Measurements from ENCODE around the gene YIPF6.
"Not testable (repeated sequence)": the region's sequence is repeated elsewhere in the genome, so short reads cannot be mapped to it uniquely, and the experiment has no call there.

Gene YIPF6

GRCh38 chrX:68498508-68499379 lies at the start of gene YIPF6:
YIPF6 (plus strand) TSS chrX:68499051; CDS start chrX:68499067, 16 bp downstream.
- DNase-seq: peak; percentile 72

GRCh38 chrX:68451720-68452119 lies 47.1 kb upstream of the YIPF6 start:
- DNase-seq: no peak

GRCh38 chrX:68454476-68455150 lies 44.2 kb upstream of the YIPF6 start:
- no peak for DNase-seq

- DNase-seq: no peak
These were observed 43.7 kb upstream of the YIPF6 start for GRCh38 chrX:68455151-68455510.

- no peak for DNase-seq
These were observed 37.8 kb upstream of the YIPF6 start for GRCh38 chrX:68461093-68461492.

- no peak for DNase-seq
These were observed 37.3 kb upstream of the YIPF6 start for GRCh38 chrX:68461576-68461975.

GRCh38 chrX:68462197-68462596 lies 36.7 kb upstream of the YIPF6 start:
- no peak for DNase-seq

GRCh38 chrX:68462653-68463052 lies 36.2 kb upstream of the YIPF6 start:
- DNase-seq: peak; percentile 43

- DNase-seq: no peak
These were observed 35.0 kb upstream of the YIPF6 start for GRCh38 chrX:68463880-68464279.

- no peak for DNase-seq
These were observed 34.1 kb upstream of the YIPF6 start for GRCh38 chrX:68464796-68465195.

GRCh38 chrX:68480969-68481368 lies 17.9 kb upstream of the YIPF6 start:
- DNase-seq: no peak

- DNase-seq: not testable (repeated sequence)
These were observed 12.7 kb upstream of the YIPF6 start for GRCh38 chrX:68486198-68486597.

- no peak for DNase-seq
These were observed 11.6 kb upstream of the YIPF6 start for GRCh38 chrX:68487254-68487653.

GRCh38 chrX:68487924-68488323 lies 10.9 kb upstream of the YIPF6 start:
- DNase-seq: no peak

- no peak for DNase-seq
These were observed 10.2 kb upstream of the YIPF6 start for GRCh38 chrX:68488657-68489056.

GRCh38 chrX:68490644-68491043 lies 8.2 kb upstream of the YIPF6 start:
- DNase-seq: no peak

GRCh38 chrX:68492583-68492982 lies 6.3 kb upstream of the YIPF6 start:
- DNase-seq: no peak

GRCh38 chrX:68493776-68494175 lies 5.1 kb upstream of the YIPF6 start:
- not testable (repeated sequence) for DNase-seq

GRCh38 chrX:68498044-68498507 lies 775 bp upstream of the YIPF6 start:
- DNase-seq: peak; percentile 23

- DNase-seq: no peak
These were observed 973 bp downstream of the YIPF6 start for GRCh38 chrX:68499543-68500504.

- DNase-seq: peak; percentile 21
These were observed 5.2 kb downstream of the YIPF6 start for GRCh38 chrX:68503836-68504636.

GRCh38 chrX:68506649-68507048 lies 7.8 kb downstream of the YIPF6 start:
- DNase-seq: no peak
